OCI-LY7 (cell line): ENCODE data around the gene IQSEC1. TPM values are rescaled to one million over a fixed set of nuclear protein-coding genes. Genes with fewer than 3 reads are reported as not detected.

Experiments
- BruUV-seq: library from RNA; stranded (reverse); fragments of 400-500 nt; replicated peaks from 2 replicates; lab custom pipeline; 2021; lab: Mats Ljungman, UMichigan
- CTCF ChIA-PET: fragments of 300-600 bp; sonication (Branson Sonifier 250); formaldehyde crosslinking; loops from one replicate; lab custom pipeline; 2022; ENCODE audit warnings: antibody characterized with exemption; ENCODE audit not compliant: unreplicated experiment; lab: Charles Lee
- POLR2A ChIA-PET: fragments of 300-600 bp; sonication (Branson Sonifier 250); formaldehyde crosslinking; loops from one replicate; lab custom pipeline; 2022; ENCODE audit warnings: antibody characterized with exemption; lab: Charles Lee
- DNase-seq: peaks from one replicate; pipeline ENCODE4 v3.0.0-alpha.2; 2015; ENCODE audit warnings: low spot score
- H2AFZ ChIP-seq: fragments of 200-600 bp; sonication (generic), shearing (Covaris generic); 2 replicates; pipeline ENCODE4 v1.6.1; 2014; ENCODE audit warnings: mild to moderate bottlenecking, antibody characterized with exemption, low read length, moderate library complexity
- H3K27ac ChIP-seq: fragments of 200-600 bp; sonication (generic); 2 replicates; pipeline ENCODE4 v1.5.1; 2014; ENCODE audit warnings: mixed run types, low read depth, mild to moderate bottlenecking, moderate library complexity, low read length, inconsistent platforms; ENCODE audit not compliant: poor library complexity, severe bottlenecking
- H3K36me3 ChIP-seq: fragments of 200-600 bp; sonication (generic); 2 replicates; pipeline ENCODE4 v1.6.1; 2014; ENCODE audit warnings: mild to moderate bottlenecking, antibody characterized with exemption, low read length, moderate library complexity, mixed read lengths; ENCODE audit not compliant: insufficient read depth
- H3K4me1 ChIP-seq: fragments of 200-600 bp; sonication (generic); 2 replicates; pipeline ENCODE4 v1.5.1; 2014; ENCODE audit warnings: mild to moderate bottlenecking, low read length; ENCODE audit not compliant: insufficient read depth, poor library complexity, severe bottlenecking
- H3K4me2 ChIP-seq: fragments of 200-600 bp; sonication (generic); 2 replicates; pipeline ENCODE4 v1.6.1; 2014; ENCODE audit warnings: mild to moderate bottlenecking, low read length
- H3K4me3 ChIP-seq: fragments of 200-600 bp; sonication (generic); 2 replicates; pipeline ENCODE4 v1.5.1; 2014; ENCODE audit warnings: mild to moderate bottlenecking, low read depth, low read length; ENCODE audit not compliant: poor library complexity, severe bottlenecking
- H3K79me2 ChIP-seq: fragments of 200-600 bp; sonication (generic); 2 replicates; pipeline ENCODE4 v1.6.1; 2016; ENCODE audit warnings: low read depth, mild to moderate bottlenecking, low read length, moderate library complexity, mixed read lengths; ENCODE audit not compliant: insufficient read depth
- H3K9me2 ChIP-seq: fragments of 200-600 bp; sonication (generic); 2 replicates; pipeline ENCODE4 v1.6.1; 2016; ENCODE audit warnings: mild to moderate bottlenecking, low read length, mixed read lengths; ENCODE audit not compliant: insufficient read depth
- H3K9me3 ChIP-seq: fragments of 200-600 bp; sonication (generic); 2 replicates; pipeline ENCODE4 v1.6.1; 2014; ENCODE audit warnings: mild to moderate bottlenecking, mixed run types, low read length, mixed read lengths
- H4K20me1 ChIP-seq: fragments of 200-600 bp; sonication (generic); 2 replicates; pipeline ENCODE4 v1.6.1; 2014; ENCODE audit warnings: mild to moderate bottlenecking, antibody characterized with exemption, low read length, moderate library complexity, mixed read lengths; ENCODE audit not compliant: insufficient read depth
- CTCF ChIP-seq: fragments of 200-600 bp; sonication (generic); conservative IDR thresholded peaks from 2 replicates; pipeline ENCODE4 v1.5.1; 2014; ENCODE audit warnings: mild to moderate bottlenecking, antibody characterized with exemption, low read length, moderate library complexity, mixed read lengths
- EZH2phosphoT487 ChIP-seq: fragments of 200-600 bp; sonication (generic); IDR thresholded peaks from 2 replicates; pipeline ENCODE4 v1.6.1; 2018; ENCODE audit warnings: low read depth, borderline replicate concordance, mild to moderate bottlenecking, mixed run types, antibody characterized with exemption, low read length, moderate library complexity, mixed read lengths
- intact Hi-C: fragments of 100-400 bp; cut with micrococcal nuclease; formaldehyde crosslinking; loops from one replicate; pipeline ENCODE4 v1.10.0; 2022; ENCODE audit not compliant: unreplicated experiment
- total RNA-seq, 2 experiments: library from RNA; depleted of rRNA in 1 of 2; stranded (reverse); fragments of >200 nt in 1 of 2; shearing (Covaris generic) in 1 of 2; gene quantifications; 2 replicates each; pipeline ENCODE4 v1.2.3, GENCODE V29; 2014 to 2022

IQSEC1 gene
- total RNA-seq, 2 experiments from 2014 or later, result 25.2 to 70.1 TPM

DNA sequence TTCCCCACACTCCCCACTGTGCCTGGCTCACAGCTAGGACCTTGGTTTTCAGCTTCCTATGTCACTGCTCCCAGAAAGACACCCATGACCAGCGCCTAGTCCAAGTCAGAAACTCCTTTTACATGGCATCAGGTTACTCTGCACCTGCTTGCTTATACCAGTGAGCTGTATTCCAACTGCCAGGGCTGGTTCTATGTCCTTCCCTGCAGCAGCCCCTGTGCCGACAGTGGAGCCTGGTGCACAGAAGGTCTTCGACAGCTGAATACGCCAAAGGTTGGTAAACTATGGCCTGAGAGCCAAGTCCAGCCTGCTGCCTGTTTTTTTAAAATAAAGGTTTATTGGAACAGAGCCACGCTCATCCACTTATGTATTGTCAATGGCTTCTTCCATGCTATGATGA is 102.5 kb downstream of the IQSEC1 start:
- CTCF ChIA-PET, result no interaction called here
- Histone ChIP-seq H2AFZ (no peak overlapping the region), H4K20me1 (peaks cover 18% of the 10 kb centered on the region; the same call in 1 of the 2 replicates), H3K4me2 (no peak overlapping the region), H3K9me3 (no peaks in the 10 kb centered on the region), H3K4me1 (peaks cover 16% of the 10 kb centered on the region), H3K4me3 (no peak overlapping the region), H3K9me2 (no peaks in the 10 kb centered on the region), H3K79me2 (peaks cover 10% of the 10 kb centered on the region), H3K27ac (no peak overlapping the region), H3K36me3 (peaks cover 16% of the 10 kb centered on the region; the same call in 1 of the 2 replicates)
- POLR2A ChIA-PET, result no interaction called here
- BruUV-seq, result no TSS peak
- no peak for TF ChIP-seq EZH2phosphoT487
- TF ChIP-seq CTCF, result no peak
- intact Hi-C loops, result no loop called here
- DNase-seq, result no peak

GRCh38 chr3:12969486-12969885 is 103.7 kb downstream of the IQSEC1 start:
- ChIA-PET CTCF (no interaction called here), POLR2A (no interaction called here)
- H3K4me1 ChIP-seq, result peaks cover 18% of the 10 kb centered on the region
- peaks cover 22% of the 10 kb centered on the region; the same call in 1 of the 2 replicates for H4K20me1 ChIP-seq
- H2AFZ ChIP-seq, result no peak overlapping the region
- H3K4me2 ChIP-seq, result no peak overlapping the region
- BruUV-seq, result no TSS peak
- no peak for TF ChIP-seq EZH2phosphoT487
- no peak for TF ChIP-seq CTCF
- H3K9me3 ChIP-seq, result no peaks in the 10 kb centered on the region
- no peak overlapping the region for H3K27ac ChIP-seq
- DNase-seq, result no peak
- no peak overlapping the region for H3K4me3 ChIP-seq
- H3K9me2 ChIP-seq, result no peaks in the 10 kb centered on the region
- intact Hi-C loops, result no loop called here
- H3K79me2 ChIP-seq, result peaks cover 16% of the 10 kb centered on the region
- peaks cover 16% of the 10 kb centered on the region; the same call in 1 of the 2 replicates for H3K36me3 ChIP-seq

DNA sequence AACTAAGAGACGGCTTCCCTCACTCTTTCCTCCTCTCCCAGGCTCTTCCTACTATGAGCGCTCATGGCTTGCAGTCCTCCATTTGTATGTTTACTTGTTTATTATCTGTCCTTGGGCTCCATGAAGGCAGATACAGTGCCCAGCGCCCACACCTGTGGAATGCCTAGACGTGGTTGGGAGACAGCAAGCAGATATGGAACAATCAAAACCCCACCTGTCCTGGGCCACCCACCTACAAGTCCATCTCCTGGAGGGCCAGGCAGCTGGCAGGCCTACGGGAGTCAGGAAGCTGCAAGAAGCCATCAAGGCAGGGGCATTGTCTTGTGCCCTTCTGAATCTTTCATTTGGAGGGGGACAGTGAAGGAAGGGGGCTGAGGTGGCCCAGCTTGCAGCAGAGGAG is 104.7 kb downstream of the IQSEC1 start:
- Histone ChIP-seq H2AFZ (no peak overlapping the region), H3K9me3 (no peaks in the 10 kb centered on the region), H3K79me2 (peaks cover 25% of the 10 kb centered on the region), H3K4me1 (peaks cover 21% of the 10 kb centered on the region), H3K9me2 (no peaks in the 10 kb centered on the region), H3K27ac (no peak overlapping the region), H3K4me3 (no peak overlapping the region), H3K4me2 (peak overlapping the region; percentile 73), H3K36me3 (peaks cover 8% of the 10 kb centered on the region; the same call in 1 of the 2 replicates), H4K20me1 (peaks cover 30% of the 10 kb centered on the region; the same call in 1 of the 2 replicates)
- BruUV-seq, result no TSS peak
- intact Hi-C loops, result no loop called here
- no peak for TF ChIP-seq CTCF
- no peak for TF ChIP-seq EZH2phosphoT487
- POLR2A ChIA-PET, result no interaction called here
- CTCF ChIA-PET, result no interaction called here
- DNase-seq, result no peak
